Astrocyte (in vitro differentiated cells and primary cell): ENCODE measurements around the gene NPHS1. TPM values are rescaled to one million over a fixed set of nuclear protein-coding genes. Genes with fewer than 3 reads are reported as not detected.

Source experiments
- DNase-seq: peaks from one replicate; pipeline ENCODE4 v3.0.0-alpha.2; 2010; ENCODE audit warnings: low read depth
- FAIRE-seq: peaks from 2 replicates; lab custom pipeline; 2011; peaks lifted over from hg19 to GRCh38; lab: Jason Lieb, UNC
- H2AFZ ChIP-seq: 2 replicates; pipeline ENCODE4 v1.6.0; 2012; ENCODE audit warnings: low read depth, low read length, inconsistent platforms
- H3K27ac ChIP-seq: 2 replicates; pipeline ENCODE4 v1.5.1; 2011; ENCODE audit warnings: low read depth, low read length, inconsistent platforms
- H3K27me3 ChIP-seq: 2 replicates; pipeline ENCODE4 v1.6.0; 2011; ENCODE audit warnings: low read length, inconsistent platforms; ENCODE audit not compliant: insufficient read depth
- H3K36me3 ChIP-seq: 2 replicates; pipeline ENCODE4 v1.5.1; 2011; ENCODE audit warnings: low read length, inconsistent platforms; ENCODE audit not compliant: insufficient read depth
- H3K4me1 ChIP-seq: 2 replicates; pipeline ENCODE4 v1.5.1; 2011; ENCODE audit warnings: low read length, inconsistent platforms; ENCODE audit not compliant: insufficient read depth
- H3K4me2 ChIP-seq: 2 replicates; pipeline ENCODE4 v1.6.0; 2012; ENCODE audit warnings: low read length, inconsistent platforms
- H3K4me3 ChIP-seq: 2 replicates; pipeline ENCODE4 v1.5.1; 2011; ENCODE audit warnings: low read depth, mild to moderate bottlenecking, low read length, inconsistent platforms; ENCODE audit not compliant: insufficient read depth
- H3K79me2 ChIP-seq: 2 replicates; pipeline ENCODE4 v1.6.0; 2012; ENCODE audit warnings: mild to moderate bottlenecking, low read length, inconsistent platforms; ENCODE audit not compliant: insufficient read depth
- H3K9ac ChIP-seq: 2 replicates; pipeline ENCODE4 v1.6.0; 2012; ENCODE audit warnings: mild to moderate bottlenecking, low read length, inconsistent platforms
- H3K9me3 ChIP-seq: 2 replicates; pipeline ENCODE4 v1.5.1; 2012; ENCODE audit warnings: low read depth, mild to moderate bottlenecking, low read length, inconsistent platforms; ENCODE audit not compliant: insufficient read depth
- H4K20me1 ChIP-seq: 2 replicates; pipeline ENCODE4 v1.6.0; 2012; ENCODE audit warnings: low read length, inconsistent platforms; ENCODE audit not compliant: insufficient read depth
- H3K27ac Mint-ChIP-seq: one replicate; pipeline ENCODE4 v1.8.0; 2021; ENCODE audit warnings: mild to moderate bottlenecking, mixed read lengths; ENCODE audit not compliant: unreplicated experiment
- H3K27me3 Mint-ChIP-seq: one replicate; pipeline ENCODE4 v1.8.0; 2021; ENCODE audit warnings: low read depth, mixed read lengths; ENCODE audit not compliant: unreplicated experiment
- H3K36me3 Mint-ChIP-seq: one replicate; pipeline ENCODE4 v1.8.0; 2021; ENCODE audit warnings: low read depth, mixed read lengths; ENCODE audit not compliant: unreplicated experiment
- H3K4me1 Mint-ChIP-seq: one replicate; pipeline ENCODE4 v1.8.0; 2021; ENCODE audit warnings: low read depth, mixed read lengths; ENCODE audit not compliant: unreplicated experiment
- H3K4me3 Mint-ChIP-seq: one replicate; pipeline ENCODE4 v1.8.0; 2021; ENCODE audit warnings: mild to moderate bottlenecking, moderate library complexity, mixed read lengths; ENCODE audit not compliant: unreplicated experiment
- H3K9me3 Mint-ChIP-seq: one replicate; pipeline ENCODE4 v1.8.0; 2021; ENCODE audit warnings: mild to moderate bottlenecking, mixed read lengths; ENCODE audit not compliant: unreplicated experiment
- EZH2 ChIP-seq: IDR thresholded peaks from 2 replicates; pipeline ENCODE4 v1.6.1; 2012; ENCODE audit warnings: mild to moderate bottlenecking, low read length, inconsistent platforms; ENCODE audit not compliant: insufficient read depth
- total RNA-seq: library from RNA; stranded (reverse); gene quantifications from 2 replicates; pipeline ENCODE4 v1.2.1, GENCODE V29; 2021
- TF ChIP-seq, protein P1 (sequence below): IDR thresholded peaks from 2 replicates; pipeline ENCODE4 v1.5.1; 2011; ENCODE audit warnings: low read depth, mild to moderate bottlenecking, inconsistent platforms, low read length, moderate library complexity; ENCODE audit not compliant: insufficient read depth

NPHS1 gene
- total RNA-seq, 1 donor from 2014 or later: not detected

DNA sequence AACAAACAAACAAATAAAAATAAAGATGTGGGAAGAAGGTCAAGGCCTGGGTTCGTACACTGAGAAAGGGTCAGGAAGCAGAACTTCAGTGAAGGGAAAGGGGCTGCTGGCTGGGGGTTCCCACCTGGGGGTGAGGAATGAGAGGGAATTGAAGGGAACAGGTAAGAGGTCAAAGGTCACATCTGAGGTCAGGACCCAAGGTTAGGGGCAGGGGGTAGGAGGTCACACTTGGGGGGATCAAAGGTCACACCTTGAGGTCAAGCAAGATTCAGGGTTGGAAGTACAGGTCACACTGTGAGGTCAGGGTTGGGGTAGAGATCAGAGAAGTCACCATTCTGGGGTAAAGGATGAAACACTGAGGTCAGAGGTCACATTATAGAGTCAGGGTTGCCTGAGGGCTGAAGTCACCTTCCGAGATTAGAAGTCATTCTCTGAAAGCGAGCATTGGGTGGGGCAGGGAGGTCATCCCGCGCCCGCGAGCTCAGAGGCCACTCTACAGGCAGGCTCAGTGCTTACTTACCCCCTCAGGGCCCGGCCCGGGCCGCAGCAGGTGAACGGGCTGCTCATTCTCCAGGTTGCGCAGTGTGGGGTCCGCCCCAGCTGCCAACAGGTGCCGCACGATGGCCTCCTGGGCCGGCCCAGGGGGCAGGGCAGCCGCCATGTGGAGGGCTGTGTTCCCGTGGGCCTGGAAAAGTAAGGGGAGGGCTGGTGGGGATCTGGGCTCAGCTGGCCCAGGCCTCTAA, 37.2 kb upstream of the NPHS1 start:
- no peak overlapping the region for H3K27ac Mint-ChIP-seq
- DNase-seq (no peak), FAIRE-seq (no peak)
- H3K27ac ChIP-seq: no peak overlapping the region
- H3K4me1 ChIP-seq: no peaks in the 10 kb centered on the region
- H3K4me3 Mint-ChIP-seq: no peak overlapping the region
- peaks cover 5% of the 10 kb centered on the region for H3K36me3 ChIP-seq
- H3K36me3 Mint-ChIP-seq: peaks cover 26% of the 10 kb centered on the region
- no peak overlapping the region for H2AFZ ChIP-seq
- no peak for TF ChIP-seq EZH2
- TF ChIP-seq, protein P1, sequence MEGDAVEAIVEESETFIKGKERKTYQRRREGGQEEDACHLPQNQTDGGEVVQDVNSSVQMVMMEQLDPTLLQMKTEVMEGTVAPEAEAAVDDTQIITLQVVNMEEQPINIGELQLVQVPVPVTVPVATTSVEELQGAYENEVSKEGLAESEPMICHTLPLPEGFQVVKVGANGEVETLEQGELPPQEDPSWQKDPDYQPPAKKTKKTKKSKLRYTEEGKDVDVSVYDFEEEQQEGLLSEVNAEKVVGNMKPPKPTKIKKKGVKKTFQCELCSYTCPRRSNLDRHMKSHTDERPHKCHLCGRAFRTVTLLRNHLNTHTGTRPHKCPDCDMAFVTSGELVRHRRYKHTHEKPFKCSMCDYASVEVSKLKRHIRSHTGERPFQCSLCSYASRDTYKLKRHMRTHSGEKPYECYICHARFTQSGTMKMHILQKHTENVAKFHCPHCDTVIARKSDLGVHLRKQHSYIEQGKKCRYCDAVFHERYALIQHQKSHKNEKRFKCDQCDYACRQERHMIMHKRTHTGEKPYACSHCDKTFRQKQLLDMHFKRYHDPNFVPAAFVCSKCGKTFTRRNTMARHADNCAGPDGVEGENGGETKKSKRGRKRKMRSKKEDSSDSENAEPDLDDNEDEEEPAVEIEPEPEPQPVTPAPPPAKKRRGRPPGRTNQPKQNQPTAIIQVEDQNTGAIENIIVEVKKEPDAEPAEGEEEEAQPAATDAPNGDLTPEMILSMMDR: no peak
- no peaks in the 10 kb centered on the region for H3K9me3 Mint-ChIP-seq
- peaks cover 5% of the 10 kb centered on the region for H4K20me1 ChIP-seq
- peaks cover 2% of the 10 kb centered on the region for H3K4me1 Mint-ChIP-seq
- H3K79me2 ChIP-seq: no peaks in the 10 kb centered on the region
- H3K4me3 ChIP-seq: no peak overlapping the region
- H3K9ac ChIP-seq: no peak overlapping the region
- H3K27me3 Mint-ChIP-seq: no peaks in the 10 kb centered on the region
- no peak overlapping the region for H3K4me2 ChIP-seq
- no peaks in the 10 kb centered on the region for H3K9me3 ChIP-seq
- no peaks in the 10 kb centered on the region for H3K27me3 ChIP-seq

DNA sequence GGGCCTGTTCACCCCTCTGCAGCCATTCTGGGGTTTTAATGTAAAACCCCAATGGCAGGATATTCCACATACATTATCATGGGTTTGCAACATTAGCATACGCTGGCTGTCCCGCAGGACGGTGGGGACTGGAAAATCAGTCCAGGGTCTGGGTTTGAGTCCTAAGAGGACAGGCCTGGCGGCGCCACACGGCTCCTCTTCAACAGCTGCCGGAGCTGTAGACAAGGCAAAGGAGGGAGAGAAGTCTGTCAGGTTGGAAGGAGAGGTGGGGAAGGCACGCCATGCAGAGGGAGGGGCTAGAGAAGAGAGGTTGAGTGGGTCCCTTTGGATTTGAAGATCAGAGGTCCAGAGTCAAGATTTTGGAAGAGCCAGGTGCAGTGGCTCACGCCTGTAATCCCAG, 36.1 kb upstream of the NPHS1 start:
- Mint-ChIP-seq H3K36me3 (peaks cover 26% of the 10 kb centered on the region), H3K4me1 (peaks cover 2% of the 10 kb centered on the region), H3K27ac (no peak overlapping the region), H3K27me3 (no peaks in the 10 kb centered on the region), H3K4me3 (no peak overlapping the region), H3K9me3 (no peaks in the 10 kb centered on the region)
- DNase-seq: no peak
- H3K4me3 ChIP-seq: no peak overlapping the region
- peaks cover 5% of the 10 kb centered on the region for H4K20me1 ChIP-seq
- H3K4me2 ChIP-seq: no peak overlapping the region
- no peaks in the 10 kb centered on the region for H3K27me3 ChIP-seq
- no peaks in the 10 kb centered on the region for H3K9me3 ChIP-seq
- no peaks in the 10 kb centered on the region for H3K79me2 ChIP-seq
- H3K9ac ChIP-seq: no peak overlapping the region
- TF ChIP-seq, protein P1: no peak
- TF ChIP-seq EZH2: no peak
- H3K27ac ChIP-seq: no peak overlapping the region
- H2AFZ ChIP-seq: no peak overlapping the region
- FAIRE-seq: no peak
- H3K4me1 ChIP-seq: no peaks in the 10 kb centered on the region
- peaks cover 5% of the 10 kb centered on the region for H3K36me3 ChIP-seq

DNA sequence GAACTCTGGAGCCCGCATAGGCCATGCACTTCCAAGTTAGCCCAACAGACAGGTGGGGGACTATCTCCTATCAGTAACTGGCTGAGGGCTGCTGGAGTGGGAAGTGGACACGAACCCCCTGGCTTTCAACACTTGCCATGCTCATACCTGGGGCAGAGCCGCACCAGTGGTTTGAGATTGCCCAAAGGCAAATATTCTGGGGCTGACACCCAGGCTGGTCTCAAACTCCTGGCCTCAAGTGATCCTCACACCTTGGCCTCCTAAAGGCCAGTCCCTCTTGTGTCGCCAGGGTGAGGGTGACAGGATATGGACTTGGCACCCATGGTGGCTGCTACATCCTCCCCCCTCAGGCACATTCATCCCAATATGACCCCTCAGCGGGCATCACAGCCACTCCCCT, 34.9 kb upstream of the NPHS1 start:
- Histone ChIP-seq H3K79me2 (no peaks in the 10 kb centered on the region), H3K4me2 (no peak overlapping the region), H3K27me3 (no peaks in the 10 kb centered on the region), H3K36me3 (peaks cover 5% of the 10 kb centered on the region), H4K20me1 (peaks cover 5% of the 10 kb centered on the region), H3K4me3 (no peak overlapping the region), H2AFZ (no peak overlapping the region), H3K27ac (no peak overlapping the region), H3K9ac (no peak overlapping the region), H3K9me3 (no peaks in the 10 kb centered on the region), H3K4me1 (no peaks in the 10 kb centered on the region)
- Mint-ChIP-seq H3K36me3 (peaks cover 26% of the 10 kb centered on the region), H3K27ac (no peak overlapping the region), H3K27me3 (no peaks in the 10 kb centered on the region), H3K4me3 (no peak overlapping the region), H3K9me3 (no peaks in the 10 kb centered on the region), H3K4me1 (no peaks in the 10 kb centered on the region)
- DNase-seq (no peak), FAIRE-seq (no peak)
- TF ChIP-seq, protein P1: no peak
- TF ChIP-seq EZH2: no peak
